NCI-H446 (cell line): ENCODE results near the gene MTARC1.

Experiments used
- DNase-seq, 2 experiments: peaks; one replicate each; lab custom pipeline; 2025; lab: John Stamatoyannopoulos, UW

Gene MTARC1

GRCh38 chr1:220786337-220787068, at the start of gene MTARC1:
MTARC1 (plus strand) TSS chr1:220786913; CDS start chr1:220786945, 32 bp downstream.
- DNase-seq = peak; percentile 32 to 89

- no peak for DNase-seq
Measured at GRCh38 chr1:220741349-220741748, 45.4 kb upstream of the MTARC1 start.

DNA sequence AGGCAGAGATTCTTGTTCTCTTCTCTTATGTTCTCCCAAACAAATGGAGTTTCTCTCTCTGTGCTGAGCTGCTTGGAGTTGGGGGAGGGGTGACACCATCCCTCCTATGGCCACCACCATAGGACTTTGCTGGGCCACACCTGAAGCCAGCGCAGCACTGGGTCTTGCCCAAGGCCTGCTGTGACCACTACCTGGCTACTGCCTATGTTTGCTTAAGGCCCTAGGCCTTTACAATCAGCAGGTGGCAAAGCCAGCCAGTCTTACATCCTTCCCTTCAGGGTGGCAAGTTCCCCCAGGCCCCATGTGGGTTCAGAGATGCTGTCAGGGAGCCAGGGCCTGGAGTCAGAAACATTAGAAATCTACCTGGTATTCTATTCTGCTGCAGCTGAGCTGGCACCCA, 44.9 kb upstream of the MTARC1 start:
- DNase-seq = no peak

DNA sequence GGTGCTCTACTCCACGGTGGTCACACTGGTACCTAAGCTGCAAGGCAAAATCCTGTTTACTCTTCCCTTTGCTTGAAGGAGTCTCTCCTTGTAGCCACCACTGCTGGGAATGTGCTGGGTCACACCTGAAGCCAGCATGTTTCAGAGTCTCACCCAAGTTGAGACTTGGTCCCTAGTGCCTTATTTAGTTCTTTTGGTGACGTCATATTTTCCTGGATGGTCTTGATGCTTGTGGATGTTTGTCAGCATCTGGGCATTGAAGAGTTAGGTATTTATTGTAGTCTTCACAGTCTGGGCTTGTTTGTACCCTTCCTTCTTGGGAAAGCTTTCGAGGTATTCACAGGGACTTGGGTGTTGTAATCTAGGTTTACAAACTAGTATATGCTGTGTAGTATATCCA, 44.2 kb upstream of the MTARC1 start:
- DNase-seq = no peak

- no peak for DNase-seq
Measured at GRCh38 chr1:220746851-220747250, 39.9 kb upstream of the MTARC1 start.

DNA sequence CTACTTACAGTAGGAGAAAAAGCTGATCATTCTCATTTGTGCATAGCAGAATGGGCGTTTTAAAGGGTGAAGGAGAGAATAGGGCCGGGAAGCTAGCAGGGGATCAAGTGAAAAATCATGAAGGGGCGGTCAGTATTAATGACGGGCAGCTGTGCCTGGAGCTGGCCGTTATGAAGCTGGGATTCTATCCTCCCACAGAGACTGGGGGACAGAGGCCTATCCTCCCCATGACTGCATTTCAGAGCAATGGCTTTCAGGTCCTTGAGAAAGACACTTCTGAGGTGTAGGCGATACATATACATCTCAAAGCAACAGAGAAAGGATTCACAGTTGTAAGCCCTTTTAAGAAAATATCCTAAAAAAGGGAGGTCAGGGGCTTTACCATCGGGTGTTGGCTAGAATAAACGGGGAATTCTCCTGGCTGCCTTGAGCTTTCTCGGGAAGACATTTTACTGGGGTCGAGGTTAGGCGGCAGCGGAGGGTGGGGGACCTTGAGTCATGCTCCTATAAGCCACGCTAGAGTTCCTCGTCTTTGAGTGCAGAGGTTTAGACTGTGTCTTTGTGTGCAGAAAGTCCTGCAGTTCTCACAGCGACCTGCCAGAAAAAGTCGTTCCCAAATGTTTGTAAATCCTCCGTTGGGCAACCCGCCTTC, 39.1 kb upstream of the MTARC1 start:
- DNase-seq = no peak

DNA sequence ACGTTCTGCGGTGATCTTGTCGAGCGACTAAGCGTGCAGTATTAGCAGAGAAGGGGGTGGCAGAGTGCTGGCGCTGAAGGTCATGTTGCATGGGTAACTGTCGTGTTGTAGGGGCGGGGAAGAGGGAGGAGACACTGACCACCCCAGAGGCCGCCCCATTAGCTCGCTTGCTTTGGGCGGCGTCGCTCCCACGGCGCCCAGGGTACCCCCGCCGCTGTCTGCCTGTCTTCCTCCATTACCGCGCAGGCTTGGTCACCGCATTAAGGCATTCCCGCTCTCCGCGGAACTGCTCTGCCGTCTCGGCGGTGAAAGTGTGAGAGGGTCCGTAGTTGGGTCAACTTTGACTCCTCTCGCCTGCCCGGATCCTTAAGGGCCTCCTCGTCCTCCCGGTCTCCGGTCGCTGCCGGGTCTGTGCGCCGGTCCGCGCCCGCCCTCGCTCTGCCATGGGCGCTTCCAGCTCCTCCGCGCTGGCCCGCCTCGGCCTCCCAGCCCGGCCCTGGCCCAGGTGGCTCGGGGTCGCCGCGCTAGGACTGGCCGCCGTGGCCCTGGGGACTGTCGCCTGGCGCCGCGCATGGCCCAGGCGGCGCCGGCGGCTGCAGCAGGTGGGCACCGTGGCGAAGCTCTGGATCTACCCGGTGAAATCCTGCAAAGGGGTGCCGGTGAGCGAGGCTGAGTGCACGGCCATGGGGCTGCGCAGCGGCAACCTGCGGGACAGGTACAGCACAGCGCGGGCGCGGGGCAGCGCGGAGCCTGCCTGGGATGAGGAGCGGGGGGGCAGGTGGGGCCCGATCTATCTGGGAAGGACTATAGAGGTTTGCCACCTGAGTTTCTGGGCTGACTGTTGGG, 38.4 kb upstream of the MTARC1 start, which contains the start of gene MTARC2:
Gene MTARC2, plus strand, starts transcription at position 234 of the 846 bp plus-strand sequence. Its CDS starts 210 bp downstream, at position 444.
- peak in 1 of 2 experiments; percentile 50 for DNase-seq

DNA sequence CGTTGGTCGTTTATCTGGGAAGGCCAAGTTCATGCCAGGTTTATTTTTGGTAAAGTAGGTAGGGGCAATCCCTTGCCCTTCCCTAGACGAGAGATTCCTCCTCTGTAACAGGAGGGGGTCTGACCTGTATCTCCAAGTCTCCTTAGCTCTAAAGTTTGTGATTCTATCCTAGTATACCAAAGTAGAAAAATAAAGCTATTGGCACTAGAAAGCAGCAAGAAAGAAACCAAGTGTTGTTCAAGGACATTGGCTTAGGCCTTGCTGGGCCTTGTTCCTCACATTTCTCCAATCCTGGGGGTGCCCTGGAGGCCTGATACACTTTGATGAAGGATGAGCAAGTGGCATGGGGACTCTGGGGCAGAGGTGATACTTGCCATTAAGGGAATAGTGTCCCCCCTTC, 37.8 kb upstream of the MTARC1 start:
- DNase-seq = no peak

DNA sequence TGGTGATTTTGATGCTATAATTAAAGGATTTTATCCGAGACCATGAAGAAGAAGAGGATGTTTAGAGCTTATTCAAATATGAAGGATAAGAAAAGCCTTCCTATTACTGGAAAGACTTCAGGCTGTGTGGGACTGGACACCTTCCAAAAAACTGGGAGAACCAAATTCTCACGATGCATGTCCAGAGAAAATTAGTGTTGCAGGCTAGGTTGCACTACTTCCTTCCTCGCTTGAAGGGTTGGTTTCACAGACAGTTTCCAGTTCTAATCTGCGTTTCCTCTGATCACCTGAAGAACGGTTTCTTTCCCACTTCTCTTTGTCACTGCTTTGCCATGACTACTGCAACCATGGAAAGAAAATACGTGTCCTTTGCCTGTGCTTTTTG, 36.6 kb upstream of the MTARC1 start:
- no peak for DNase-seq

DNA sequence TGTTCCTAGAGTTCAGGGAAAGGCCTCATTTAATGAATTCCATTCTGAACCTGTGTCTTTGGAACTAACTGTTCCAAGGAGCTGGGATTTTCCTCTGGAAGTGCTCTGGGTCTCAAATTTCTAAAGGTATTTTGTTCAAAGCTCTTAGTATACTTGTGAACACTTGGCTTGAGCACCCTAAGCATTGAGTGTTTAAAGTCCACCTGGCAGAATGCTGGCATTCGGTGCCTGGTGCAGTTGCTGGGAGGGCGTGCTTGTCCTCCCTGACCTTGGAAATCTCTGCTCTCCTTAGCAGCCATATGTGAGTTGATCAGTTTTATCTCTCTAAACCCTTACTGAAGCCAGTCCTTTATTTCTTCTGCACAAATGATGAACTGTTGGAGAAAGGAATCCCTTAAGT, 35.6 kb upstream of the MTARC1 start:
- DNase-seq = no peak

DNA sequence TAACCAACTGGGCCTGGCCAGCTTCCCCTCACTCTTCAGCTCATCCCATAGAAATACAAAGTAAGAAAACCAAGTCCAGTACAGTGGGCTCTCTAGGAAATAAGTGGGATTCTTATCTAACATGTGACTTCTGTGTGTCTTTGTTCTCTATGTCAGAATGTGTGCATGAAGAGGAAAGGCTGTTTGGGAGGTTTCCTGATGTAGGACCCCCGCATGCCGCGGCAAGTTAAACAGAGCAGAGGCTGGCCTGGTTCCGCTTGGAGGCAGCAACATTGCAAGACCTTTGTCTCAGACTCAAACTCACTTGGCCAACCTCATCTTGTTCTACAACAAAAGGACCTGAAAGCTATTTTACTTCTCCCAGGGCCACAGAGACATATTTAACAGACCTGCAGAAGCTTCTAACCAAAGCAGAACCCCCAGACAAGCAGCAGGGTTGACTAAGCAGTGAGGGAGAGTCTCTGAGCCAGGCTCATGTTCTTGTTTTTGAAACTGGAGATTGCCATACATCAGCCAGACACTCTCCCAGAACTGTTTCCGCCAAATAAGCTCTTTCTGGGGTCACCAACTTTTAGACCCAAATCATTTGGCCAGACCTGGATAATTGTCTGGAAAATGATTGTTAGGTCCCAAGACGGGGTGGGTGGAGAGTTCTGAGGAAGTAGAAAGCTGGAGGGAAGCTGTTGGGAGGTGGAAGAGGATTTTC, 32.3 kb upstream of the MTARC1 start:
- DNase-seq = no peak

- DNase-seq = no peak
Measured at GRCh38 chr1:220754918-220755295, 31.8 kb upstream of the MTARC1 start.

- DNase-seq = no peak
Measured at GRCh38 chr1:220755309-220755708, 31.4 kb upstream of the MTARC1 start.

- no peak for DNase-seq
Measured at GRCh38 chr1:220757441-220757840, 29.3 kb upstream of the MTARC1 start.

- DNase-seq = no peak
Measured at GRCh38 chr1:220759147-220759546, 27.6 kb upstream of the MTARC1 start.

DNA sequence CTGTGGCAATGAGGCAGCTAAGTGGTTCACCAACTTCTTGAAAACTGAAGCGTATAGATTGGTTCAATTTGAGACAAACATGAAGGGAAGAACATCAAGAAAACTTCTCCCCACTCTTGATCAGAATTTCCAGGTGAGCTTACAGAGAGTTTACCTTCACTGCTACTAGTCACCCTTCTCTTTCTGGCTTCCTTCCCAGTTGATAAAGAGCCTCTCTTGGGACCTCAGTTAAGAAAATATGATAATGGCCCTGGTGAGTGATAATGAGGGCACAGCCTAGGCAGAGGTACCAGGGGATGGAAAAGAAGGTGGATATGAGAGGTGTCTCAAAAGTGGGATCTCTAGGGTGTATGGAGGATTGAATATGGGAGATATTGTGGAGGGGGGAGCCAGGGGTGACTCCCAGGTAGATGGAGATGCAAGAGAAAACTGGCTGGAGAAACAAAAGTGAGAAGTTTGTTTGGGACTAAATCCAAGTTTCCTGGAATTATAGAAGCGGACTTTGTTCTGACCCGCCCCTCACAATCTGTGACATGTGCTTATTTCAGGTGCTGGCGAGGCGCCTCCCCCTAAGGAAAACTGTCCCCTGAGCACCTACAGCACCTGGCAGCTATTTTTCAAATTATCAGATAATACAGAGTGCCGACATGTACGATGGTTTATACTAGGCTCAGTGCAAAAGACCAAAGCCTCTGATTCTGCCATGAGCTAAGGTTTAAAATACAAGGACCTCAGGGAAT, 24.9 kb upstream of the MTARC1 start:
- DNase-seq = no peak

DNA sequence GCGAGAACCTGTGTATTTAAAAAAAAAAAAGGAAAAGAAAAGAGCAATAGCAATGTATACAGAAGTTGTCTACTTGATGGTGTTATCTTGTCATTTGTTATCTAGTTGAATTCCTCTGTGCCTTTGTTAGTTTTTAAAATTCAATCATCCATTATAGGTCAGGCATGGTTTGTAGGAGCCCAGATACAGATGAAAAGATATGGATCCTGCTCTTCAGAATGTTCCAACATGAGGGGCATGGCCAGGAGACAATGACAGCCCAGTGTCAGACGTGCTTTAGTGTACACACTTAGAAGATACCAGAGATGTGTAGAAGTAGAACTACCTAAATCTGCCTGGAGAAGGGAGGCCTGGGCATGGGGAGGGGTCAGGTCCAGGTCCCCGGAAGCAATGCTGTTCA, 22.0 kb upstream of the MTARC1 start:
- DNase-seq = no peak

- no peak for DNase-seq
Measured at GRCh38 chr1:220767312-220768125, 19.2 kb upstream of the MTARC1 start.

- DNase-seq = no peak
Measured at GRCh38 chr1:220768126-220768601, 18.5 kb upstream of the MTARC1 start.

DNA sequence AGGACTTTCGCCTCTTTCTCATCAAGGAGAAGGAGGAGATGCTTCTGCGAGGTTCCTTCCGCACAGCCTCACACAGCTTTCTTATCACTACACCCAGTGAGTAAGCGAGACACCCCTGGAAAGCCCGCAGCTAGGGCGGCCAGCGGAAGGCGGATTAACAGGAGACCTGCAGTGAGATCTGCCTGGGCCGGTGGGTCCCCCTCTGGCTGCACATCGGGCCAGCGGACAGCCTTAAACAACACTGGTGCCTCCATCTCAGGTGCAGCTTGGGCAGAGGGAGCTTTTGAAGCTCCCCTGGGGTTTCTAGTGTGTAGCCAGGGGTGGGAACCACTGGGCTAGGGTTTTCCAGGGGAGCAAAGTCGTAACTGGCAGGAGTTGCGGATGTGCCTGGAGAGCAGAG, 17.5 kb upstream of the MTARC1 start:
- DNase-seq = no peak
